Adipose tissue (tissue), 3 donors: ENCODE results near the gene IQCB1. TPM values are rescaled to one million over a fixed set of nuclear protein-coding genes. Genes with fewer than 3 reads are reported as not detected.
"Not testable (repeated sequence)": the region's sequence is repeated elsewhere in the genome, so short reads cannot be mapped to it uniquely, and the experiment has no call there.

Experiments used
- H3K27ac ChIP-seq: one replicate; pipeline ENCODE4 v1.5.1; 2013; ENCODE audit warnings: low read depth, low read length
- WGBS, 3 donors: extraction: QIAGEN DNeasy Blood & Tissue Kit; methylation state at CpG; one replicate each; pipeline ENCODE4 v1.1.7; 2013; 5-methylcytosine and 5-hydroxymethylcytosine counted together
- polyA plus RNA-seq, 3 donors: library from polyadenylated mRNA; stranded (reverse); fragments of 200-250 nt; gene quantifications; one replicate each; pipeline ENCODE4 v1.2.3, GENCODE V29; 2013
- donor health status: healthy with polysubstance abuse.
- donor health status: Bipolar disorder and iron deficiency.
- donor health status: healthy.

IQCB1 gene
- polyA plus RNA-seq, 3 donors: 7.9 to 12.7 (median 7.9) TPM

DNA sequence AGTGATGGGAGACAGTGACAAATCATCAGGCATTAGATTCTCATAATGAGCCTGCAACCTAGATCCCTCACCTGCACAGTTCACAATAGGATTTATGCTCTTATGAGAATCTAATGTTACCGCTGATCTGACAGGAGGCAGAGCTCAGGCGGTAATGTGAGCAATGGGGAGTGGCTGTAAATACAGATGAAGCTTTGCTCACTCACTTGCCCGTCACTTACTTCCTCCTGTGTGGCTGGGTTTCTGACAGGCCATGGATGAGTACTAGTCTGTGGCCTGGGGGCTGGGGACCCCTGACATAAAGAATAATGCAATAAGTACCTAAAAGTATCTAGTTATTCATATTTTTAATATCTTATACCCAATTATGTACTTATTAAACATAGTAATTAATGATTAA lies 15.6 kb downstream of the IQCB1 start:
- 89 to 90% (median 90%) methylated on average over 3 of the region's 3 CpGs for WGBS, 3 donors
- no peak overlapping the region for H3K27ac ChIP-seq

DNA sequence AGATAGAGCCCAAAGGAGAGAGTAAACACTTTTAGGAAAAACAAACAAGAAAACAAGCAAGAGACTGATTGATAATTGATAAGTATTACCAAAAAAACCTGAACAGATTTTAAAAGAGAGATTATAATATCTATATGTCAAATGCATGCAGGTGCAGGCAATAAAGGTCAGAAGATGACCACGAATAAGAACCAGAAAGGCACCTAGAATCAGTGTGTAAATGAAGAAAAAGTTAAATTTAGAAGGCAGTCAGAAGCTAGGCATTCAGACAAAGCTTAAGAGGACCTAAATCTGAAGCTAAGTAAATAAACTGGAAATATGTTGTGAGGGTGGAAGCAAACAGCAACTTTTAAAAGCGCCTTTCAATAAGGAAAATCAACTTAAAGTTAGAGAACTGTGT lies 16.3 kb downstream of the IQCB1 start:
- 86 to 93% (median 93%) methylated on average over 2 of the region's 2 CpGs for WGBS, 3 donors
- no peak overlapping the region for H3K27ac ChIP-seq

DNA sequence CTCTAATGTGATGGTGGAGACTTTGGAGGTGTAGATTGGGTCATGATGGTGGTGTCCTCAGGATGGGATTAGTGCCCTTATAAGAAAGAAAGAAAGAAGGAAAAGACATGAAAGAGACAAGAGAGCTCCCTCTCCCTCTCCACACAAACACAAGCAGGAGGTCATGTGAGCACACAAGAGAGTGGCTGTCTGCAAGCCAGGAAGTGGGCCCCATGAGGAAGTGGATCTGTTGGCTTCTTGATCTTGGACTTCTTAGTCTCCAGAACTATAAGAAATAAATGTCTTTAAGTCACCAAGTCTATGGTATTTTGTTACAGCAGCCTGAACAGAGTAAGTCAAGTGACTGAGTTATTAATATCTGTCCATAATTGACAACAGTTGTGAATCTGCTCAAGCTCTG lies 17.1 kb downstream of the IQCB1 start:
- H3K27ac ChIP-seq: no peak overlapping the region

DNA sequence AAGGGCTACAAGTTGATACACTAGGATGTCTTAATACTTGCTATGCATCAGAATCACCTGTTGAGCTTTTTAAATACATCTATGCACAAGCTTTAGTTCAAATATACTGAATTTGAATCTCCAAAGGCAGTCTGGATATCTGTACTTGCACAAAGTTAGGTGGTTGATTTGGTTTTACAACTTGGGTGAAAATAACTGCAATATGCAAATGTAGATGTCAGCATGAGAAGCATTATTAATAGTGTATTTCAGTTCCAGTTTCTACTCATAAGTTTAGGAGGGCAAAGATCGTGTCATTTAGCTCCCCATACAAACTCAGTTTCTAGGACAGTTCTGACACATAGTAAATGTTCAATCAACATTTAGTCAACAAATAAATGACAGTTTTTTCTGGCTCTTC lies 25.6 kb downstream of the IQCB1 start:
- H3K27ac ChIP-seq: no peak overlapping the region
- WGBS, 3 donors: 28 to 49% (median 40%) methylated on average over 1 of the region's 1 CpG

DNA sequence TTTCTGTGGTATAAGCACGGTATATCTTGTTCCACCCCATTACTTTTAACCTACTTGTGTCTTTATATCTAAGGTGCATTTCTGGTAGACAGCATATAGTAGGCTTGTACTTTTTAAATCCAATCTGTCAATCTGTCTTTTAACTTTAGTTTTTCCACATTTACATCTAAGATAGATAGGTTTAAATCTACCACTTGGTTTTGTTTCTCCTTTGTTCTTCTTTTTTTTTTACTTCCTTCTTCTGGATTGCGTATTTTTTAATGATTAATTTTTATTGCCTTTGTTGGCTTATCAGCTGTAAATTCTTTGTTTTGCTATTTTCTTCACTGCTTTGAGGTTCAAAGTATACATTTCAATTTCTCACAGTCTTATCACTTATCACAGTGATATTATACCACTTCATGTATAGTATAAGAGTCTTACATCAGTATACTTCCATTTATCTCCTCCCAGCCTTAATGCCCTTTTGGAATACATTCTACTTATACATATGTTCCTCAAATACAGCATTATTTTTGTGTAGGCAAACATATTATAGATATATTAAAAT lies 31.0 kb downstream of the IQCB1 start:
- 78 to 94% (median 85%) methylated on average over 2 of the region's 2 CpGs for WGBS, 3 donors
- no peak overlapping the region for H3K27ac ChIP-seq

DNA sequence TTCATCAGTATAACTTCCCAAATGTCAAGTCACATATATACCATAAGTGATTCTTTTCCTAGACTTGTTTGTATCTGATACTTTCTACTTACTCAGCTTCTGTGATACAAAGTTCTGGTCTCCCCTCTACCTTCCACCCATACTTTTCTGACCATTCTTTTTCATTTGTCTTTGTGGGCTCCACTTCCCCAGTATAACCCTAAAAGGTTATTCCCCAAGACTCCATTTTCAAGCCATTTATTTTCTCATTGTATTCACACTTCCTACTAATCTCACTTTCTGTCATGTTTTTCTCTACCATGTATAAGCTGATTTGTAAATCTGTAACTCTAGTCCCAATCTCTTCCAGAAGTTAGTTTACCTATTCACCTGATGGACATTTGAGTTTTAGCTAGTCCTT lies 34.0 kb downstream of the IQCB1 start:
- H3K27ac ChIP-seq: no peak overlapping the region

DNA sequence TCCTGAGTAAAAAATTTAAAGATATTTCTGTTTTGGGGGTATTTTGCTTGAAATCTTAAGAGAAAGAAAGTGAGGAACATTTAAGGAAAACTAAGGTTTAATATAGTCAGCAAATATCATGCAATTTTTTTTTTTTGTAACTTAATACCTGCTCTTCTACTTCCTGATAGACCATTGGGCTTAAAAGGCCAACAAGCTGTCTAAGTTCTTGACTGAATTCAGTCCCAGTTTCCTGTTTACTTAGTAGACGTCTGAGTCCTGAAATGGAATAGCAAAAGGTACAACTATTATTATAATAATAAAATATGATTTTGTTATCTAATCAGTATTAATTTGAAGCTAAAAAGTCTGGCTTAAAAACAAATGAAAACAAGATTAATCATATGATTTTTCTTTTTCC lies 37.9 kb downstream of the IQCB1 start:
- H3K27ac ChIP-seq: no peak overlapping the region
- 19 to 57% (median 38%) methylated on average over 1 of the region's 1 CpG for WGBS, 3 donors

DNA sequence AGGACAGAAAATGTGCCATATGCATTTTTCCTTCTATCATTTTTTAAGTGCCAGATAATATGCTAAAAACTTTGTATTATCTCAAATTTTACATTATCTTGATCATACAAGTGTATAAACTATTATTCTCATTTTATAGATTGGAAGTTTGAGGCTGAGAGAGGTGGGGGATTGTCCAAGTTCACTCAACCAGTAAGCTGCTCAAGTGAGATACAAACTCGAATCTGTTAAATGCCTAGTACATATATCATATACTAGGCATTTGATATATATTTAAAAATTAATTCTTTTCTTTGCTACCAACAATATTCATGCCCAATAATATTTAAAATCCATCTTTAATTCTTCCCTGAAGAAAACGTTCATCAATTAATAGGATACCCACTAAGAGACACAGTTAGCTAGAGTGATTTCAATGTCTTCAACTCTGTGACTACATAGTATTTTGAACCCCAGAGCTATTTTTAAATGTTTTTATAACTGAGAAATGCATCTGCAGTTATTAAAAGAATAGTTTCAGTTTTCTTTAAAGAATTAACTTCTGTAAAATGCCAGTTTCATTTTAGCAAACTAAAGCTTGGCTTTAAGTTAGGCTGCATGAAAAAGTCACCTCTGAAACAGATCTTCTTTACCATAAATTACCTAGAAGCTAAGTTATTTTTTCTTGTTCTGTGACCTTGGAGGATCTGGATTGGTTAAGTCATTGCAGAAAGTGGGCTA lies 40.4 kb downstream of the IQCB1 start:
- whole genome bisulfite sequencing, 3 donors: 88 to 95% (median 88%) methylated on average over 2 of the region's 2 CpGs
- H3K27ac ChIP-seq: no peak overlapping the region

DNA sequence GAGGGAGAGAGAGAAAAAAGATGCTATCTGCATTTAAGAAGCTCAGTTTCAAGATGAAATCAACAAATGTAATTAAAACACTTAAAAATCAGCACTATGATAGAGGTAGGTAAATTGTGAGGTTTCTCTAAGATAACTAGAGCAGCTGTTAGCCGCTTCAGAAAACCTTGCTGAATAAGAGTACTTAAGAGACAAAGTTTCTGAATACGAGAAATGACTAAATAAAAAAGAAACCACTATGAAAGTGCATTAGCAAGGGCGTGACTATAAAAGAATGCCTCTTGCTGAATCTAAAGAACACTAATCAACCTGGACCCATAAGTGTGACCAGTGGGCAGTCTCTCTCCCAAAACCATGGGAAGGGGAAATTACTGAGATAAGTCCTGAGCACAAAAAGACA lies 41.8 kb downstream of the IQCB1 start:
- 94 to 100% (median 97%) methylated on average over 3 of the region's 3 CpGs for WGBS, 3 donors
- H3K27ac ChIP-seq: no peak overlapping the region

DNA sequence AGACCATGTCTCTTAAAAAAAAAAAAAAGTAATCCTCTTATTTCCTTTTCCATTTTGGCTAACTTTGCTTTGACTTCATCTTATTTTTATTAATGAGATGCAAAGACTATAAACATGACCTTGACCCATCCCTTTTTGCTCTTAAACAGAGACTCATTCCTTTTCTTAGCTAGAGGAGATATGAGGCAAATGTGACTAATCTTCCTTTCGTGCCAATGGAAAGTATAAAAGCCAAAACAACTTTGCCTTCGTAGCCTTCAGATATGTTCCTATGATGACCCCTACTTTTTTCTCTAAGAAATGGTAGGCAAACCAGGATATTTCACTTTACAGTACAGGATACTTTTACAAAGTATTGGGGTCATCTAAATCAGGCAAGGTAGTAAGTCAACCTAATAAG lies 48.4 kb downstream of the IQCB1 start:
- no peak overlapping the region for H3K27ac ChIP-seq
- 80 to 86% (median 80%) methylated on average over 2 of the region's 2 CpGs for WGBS, 3 donors

DNA sequence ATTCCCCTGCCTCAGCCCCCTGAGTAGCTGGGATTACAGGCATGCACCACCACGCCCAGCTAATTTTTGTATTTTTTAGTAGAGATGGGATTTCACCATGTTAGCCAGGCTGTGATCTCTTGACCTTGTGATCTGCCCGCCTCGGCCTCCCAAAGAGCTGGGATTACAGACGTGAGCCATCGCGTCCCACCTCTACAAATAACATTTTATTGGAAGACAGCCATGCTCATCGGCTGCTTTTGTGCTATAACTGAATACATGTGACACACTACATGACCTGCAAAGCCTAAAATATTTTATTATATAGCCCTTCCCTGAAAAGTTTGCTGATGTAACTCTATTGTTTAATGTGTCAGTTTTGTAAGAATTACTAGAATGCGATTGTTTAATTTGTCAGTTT lies 52.1 kb downstream of the IQCB1 start:
- WGBS, 3 donors: 89 to 91% (median 90%) methylated on average over 8 of the region's 8 CpGs
- H3K27ac ChIP-seq: not testable (repeated sequence)

DNA sequence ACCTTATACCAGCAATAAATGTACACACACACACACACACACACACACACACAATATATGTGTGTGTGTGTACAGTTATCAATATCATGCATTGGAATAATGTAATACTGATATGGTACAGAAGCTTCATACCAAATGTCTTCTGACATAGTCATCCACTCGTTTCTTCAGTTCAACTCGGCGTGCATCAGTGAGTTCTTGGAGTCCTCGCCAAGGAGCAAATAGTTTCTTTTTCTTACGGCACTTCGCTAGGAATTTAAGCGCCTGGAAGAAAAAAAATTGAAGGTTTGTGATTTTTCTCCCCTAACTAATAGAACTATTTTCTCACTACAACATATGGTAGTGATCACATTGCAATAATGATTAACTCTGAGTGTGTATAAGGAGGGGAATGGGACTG lies 53.2 kb downstream of the IQCB1 start:
- WGBS, 3 donors: 98% methylated on average over 7 of the region's 7 CpGs
- H3K27ac ChIP-seq: no peak overlapping the region

DNA sequence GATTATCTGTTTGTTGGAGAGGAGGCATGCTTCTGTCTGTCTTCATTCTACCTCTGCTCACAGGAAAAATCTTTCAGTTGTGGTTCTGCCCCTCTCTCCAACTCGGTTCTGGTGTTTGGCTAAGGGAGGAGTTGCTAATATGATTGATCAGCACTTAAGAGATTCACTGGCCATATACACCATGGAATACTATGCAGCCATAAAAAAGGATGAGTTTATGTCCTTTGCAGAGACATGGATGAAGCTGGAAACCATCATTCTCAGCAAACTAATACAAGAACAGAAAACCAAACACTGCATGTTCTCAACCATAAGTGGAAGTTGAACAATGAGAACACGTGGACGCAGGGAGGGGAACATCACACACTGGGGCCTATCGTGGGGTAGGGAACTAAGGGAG lies 59.8 kb downstream of the IQCB1 start:
- 96 to 99% (median 98%) methylated on average over 4 of the region's 4 CpGs for WGBS, 3 donors
- H3K27ac ChIP-seq: not testable (repeated sequence)

DNA sequence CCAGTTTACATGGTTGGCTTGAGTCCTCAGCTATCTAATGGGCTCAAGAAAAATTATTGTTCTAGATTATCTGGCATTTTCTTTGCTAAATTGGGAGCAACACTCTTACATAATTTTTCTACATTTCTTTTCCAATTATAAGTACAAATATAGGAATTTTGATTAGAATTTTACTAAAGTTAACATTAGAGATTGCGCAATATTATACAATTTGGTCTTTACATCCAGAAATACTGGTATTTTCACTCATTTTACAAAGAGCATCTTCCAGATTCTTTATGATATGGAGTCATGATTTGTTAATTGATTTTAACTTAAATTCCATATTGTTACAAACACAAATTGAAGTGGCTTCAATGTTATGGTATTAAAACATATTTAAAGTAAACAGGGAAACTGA lies 65.6 kb downstream of the IQCB1 start:
- 95 to 100% (median 96%) methylated on average over 1 of the region's 1 CpG for WGBS, 3 donors

DNA sequence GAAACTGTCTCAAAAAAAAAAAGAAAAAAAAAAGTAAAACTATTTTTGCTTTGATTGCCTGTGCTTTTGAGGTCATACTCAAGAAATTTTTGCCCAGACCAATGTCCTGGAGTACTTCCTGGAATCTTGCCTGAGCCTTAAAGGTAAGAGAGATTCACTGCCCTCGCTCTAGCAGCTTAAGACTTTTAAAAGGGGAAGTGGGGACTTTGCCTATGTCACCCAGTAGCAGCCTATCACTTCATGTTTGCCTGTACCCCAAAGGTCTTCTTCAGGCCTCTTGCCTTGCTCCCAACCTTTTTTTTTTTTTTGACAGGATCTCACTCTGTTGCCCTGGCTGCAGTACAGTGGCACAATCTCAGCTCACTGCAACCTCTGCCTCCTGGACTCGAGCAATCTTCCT lies 66.4 kb downstream of the IQCB1 start:
- H3K27ac ChIP-seq: no peak overlapping the region
- WGBS, 3 donors: 81 to 100% (median 89%) methylated on average over 2 of the region's 2 CpGs

More for the DNA sequence above, 65.6 kb downstream of the IQCB1 start:
- H3K27ac ChIP-seq: no peak overlapping the region

DNA sequence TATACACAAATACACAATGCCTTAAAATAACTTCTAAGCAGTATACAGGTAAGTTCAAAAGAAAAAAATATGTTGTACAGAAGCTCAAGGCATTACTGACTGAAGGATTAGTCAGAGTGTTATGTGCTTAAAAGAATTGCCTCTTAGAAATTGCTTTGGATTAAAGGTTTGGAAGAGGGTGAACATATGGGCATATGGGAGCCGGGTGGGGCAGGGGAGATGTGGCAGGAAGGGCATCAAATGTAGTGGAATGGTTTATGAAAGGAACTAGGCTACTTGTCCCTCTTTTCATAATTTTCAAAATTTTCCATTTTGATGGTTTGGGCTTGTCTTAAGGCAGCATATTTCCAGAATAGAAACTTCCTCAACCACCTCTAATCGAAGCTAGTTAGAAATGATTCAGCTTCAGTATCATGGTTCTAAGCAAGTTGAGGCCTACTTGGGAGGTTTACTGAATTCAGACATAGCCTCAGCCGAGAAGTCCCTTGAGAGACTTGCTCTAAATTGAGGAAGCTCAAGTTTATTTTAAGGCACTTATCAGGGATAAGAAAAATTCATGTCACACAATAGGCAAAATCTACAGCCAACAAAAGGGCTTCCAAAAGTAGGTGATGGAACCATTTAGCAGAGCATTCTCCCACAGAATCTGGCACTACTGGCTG lies 75.2 kb downstream of the IQCB1 start:
- no peak overlapping the region for H3K27ac ChIP-seq
- WGBS, 3 donors: 73 to 80% (median 80%) methylated on average over 3 of the region's 3 CpGs

DNA sequence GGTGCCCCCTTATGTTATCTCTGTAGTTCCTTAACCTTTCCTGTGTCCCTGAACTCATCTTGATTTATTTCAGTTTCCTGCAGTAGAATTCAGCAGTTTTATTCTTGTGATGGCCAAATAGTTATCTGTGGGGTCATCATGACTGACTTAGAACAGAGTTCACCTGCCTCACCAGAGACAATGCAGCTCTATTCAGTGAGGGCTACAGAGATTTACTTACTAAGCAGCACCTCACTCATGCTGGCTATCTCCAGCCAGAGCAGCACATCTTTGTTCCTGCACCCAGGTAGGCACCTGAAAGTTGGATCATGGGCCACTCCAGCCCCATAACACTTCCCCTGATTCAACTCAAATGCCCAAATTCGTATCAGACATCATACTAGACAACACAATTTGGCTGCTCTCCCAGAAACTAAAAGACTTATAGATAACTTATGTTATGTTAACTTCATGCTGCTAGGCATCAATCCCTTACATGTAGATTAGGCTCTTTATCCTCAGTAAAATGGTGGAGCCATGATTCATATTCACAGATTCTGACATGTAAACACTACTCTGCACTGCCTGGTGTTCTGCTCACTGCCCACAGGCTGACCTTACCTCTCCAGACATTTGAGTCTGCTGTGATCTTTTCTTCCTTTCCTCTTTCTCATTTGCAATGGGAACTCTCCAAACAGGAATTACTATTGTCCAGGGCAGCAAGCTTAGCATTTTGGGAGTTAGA lies 76.0 kb downstream of the IQCB1 start:
- H3K27ac ChIP-seq: no peak overlapping the region
- 35 to 62% (median 44%) methylated on average over 1 of the region's 1 CpG for WGBS, 3 donors

DNA sequence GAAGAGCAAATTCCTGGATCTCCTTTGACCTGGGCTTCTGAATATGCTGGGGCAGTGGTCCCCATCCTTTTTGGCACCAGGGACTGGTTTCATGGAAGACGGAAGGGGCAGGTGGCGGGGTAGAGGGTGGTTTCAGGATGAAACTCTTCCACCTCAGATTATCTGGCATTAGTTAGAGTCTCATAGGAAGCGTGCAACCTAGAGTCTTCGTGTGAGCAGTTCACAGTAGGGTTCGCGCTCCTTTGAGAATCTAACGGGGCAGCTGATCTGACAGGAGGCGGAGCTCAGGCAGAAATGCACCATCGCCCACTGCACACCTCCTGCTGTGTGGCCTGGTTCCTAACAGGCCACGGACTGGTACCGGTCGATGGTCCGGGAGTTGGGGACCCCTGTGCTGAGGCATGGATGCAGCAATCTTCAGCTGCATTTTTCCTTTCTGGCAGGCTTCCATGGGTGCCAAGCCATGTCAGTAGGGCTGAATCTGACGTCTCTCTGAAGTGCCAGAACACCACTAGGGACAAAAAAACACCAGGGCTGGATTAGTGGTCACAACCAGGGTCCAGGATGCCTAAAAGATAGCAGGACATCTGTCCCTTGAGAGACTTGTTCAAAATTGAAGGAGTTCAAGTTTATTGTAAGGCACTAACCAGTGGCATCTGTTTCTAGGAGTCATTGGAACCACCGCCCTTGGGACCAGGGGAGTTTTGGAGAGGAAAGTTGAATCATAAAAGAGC lies 76.9 kb downstream of the IQCB1 start:
- no peak overlapping the region for H3K27ac ChIP-seq
- 78 to 89% (median 87%) methylated on average over 15 of the region's 15 CpGs for WGBS, 3 donors
